DMS114 treated with DMSO at 0.1 percent for 48 hours (cell line): ENCODE data around the gene IDNK.

Experiments used
- DNase-seq: peaks from one replicate; lab custom pipeline; 2025; ENCODE audit not compliant: unreplicated experiment; lab: John Stamatoyannopoulos, UW

Gene IDNK

GRCh38 chr9:83633255-83633654 lies 10.3 kb downstream of the IDNK start:
- no peak for DNase-seq

DNA sequence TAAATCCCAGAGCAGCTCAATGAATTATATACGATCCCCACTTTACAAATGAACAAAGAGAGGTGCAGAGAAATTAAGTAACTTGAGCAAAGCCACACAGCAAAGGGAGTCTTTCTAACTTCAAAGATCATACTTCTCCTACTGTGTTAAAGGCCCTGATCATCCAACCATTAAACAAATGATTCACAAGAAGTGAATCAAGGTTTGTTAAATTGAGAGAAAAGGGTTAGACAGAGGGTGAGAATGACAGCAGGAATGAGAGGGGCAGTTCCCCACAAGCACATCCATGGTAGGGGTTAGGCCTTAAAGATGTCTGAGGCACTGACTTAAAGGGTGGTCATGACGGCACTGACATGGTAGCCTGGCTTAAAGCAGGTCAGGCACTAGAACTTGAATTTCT lies 10.7 kb downstream of the IDNK start:
- no peak for DNase-seq

DNA sequence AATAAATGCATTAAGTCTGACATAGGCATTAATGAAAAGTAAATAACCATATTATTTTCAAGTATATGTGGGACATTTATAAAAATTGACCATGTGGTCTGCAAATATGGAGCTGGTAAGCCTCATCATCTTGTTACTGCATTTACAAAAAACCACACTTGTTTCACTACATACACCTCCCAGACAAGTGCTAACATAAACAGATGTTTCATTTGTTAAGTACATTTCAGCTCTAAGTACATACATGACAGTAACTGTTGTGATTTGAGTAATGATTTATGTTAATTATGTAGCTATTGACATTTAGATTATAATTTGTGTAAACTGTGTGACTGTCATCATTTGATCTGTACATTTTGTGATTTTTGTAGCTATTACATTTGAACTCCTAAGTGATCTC lies 13.9 kb downstream of the IDNK start:
- DNase-seq: no peak

DNA sequence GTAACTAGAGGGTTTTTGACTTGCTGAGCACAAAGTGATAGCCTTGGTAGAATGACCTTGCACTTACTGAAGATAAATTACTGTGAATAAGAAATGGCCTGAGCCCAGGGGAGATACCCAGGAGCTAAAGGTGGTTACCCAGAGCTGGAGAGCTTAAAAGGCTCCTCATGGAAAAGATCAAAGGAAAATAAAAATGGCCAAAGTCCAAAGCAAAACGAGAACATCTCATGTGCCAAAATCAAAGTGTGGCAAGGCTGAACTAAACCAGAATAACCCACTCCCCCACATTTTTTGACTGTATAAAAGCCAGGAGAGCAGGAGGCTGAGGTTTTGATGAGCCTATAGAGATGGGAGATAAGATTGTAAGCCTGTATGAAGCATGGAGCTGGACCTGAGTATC lies 14.4 kb downstream of the IDNK start:
- DNase-seq: no peak

DNA sequence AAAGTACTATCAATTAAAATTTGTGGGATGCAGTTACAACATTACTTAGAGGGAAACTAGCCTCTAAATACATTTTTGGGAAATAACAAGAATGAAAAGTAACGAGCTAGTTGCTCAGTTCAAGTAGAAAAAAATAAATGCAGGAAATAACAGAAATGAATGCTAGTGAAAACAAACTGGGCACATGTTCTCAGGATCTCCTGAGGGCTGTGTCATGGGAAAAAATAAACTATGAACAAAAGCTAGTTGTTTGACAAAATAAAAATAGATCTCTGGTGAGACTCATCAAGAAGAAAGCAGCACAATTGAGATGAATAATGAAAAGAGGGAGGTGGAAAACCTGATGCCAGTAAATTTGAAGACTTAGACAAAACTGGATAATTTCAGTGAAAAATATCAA lies 16.3 kb downstream of the IDNK start:
- no peak for DNase-seq

GRCh38 chr9:83642793-83643192 lies 19.9 kb downstream of the IDNK start:
- no peak for DNase-seq

DNA sequence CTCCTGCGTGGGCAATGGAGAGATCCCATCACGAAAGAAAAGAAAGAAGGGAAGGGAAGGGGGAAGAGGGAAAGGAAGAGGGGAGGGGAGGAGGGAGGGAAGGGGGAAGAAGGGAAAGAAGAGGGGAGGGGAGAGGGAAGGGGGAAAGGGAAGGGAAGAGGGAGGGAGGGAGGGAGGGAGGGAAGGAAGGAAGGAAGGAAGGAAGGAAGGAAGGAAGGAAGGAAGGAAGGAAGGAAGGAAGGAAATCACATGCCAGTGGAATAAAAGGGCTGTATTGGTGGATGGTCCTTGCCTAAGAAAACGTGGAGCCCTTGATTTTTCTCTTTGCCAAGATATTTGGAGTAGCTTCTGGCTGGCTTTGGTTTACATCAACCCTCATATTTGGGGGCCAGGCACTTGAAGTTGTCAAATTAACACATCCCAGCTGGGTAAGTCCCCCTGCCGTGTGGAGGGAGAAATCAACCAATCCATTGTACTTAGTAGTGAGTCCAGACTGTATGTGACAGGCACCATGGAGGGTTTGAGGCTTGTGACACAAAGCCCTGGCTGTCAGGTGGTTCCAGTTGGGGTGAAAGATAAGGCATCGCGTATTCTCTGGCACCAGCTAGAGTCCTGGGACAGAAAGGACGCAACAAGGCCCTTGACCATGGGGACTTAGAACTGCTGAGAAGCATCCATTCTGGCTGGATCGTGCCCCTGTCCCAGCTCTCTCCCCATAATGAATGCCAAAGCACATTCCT lies 23.7 kb downstream of the IDNK start:
- no peak for DNase-seq

DNA sequence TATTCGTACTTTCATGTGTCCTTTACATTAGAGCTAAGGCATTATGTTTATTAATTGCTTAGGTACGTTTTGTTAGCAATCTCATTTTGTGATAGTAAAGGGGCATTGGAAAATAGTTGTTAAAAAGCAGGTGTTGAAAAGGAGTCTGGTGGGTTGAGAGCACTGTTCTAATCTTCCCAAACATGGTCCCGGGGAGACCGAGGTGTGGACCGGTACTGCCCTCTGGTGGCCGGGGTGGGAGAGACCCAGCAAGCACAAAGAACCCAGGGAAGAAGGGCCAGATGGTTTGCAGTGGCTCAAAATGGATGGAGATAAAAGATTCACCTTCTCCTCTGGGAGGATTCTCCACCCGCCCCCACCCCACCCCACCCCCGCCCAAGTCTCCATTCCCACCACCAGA lies 26.1 kb downstream of the IDNK start:
- DNase-seq: no peak

DNA sequence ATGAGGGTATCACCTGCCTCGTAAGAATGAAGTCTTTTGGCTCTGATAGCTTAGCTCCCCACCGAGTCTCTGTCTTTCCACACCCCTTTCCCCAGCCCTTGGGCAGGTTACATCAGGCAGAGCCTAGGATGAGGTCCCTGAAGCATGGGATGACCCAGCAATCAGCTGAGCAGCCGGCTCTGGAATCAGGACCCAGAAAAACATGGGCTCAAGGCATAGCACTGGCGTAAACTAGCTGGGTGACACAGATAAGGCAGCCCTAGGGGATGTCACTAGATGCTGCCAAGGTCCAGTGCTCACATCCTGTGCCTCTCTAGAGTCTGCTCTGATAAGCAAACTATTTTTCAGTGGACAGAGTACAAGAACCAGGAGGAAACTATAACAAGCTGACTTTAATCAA lies 26.6 kb downstream of the IDNK start:
- DNase-seq: no peak

DNA sequence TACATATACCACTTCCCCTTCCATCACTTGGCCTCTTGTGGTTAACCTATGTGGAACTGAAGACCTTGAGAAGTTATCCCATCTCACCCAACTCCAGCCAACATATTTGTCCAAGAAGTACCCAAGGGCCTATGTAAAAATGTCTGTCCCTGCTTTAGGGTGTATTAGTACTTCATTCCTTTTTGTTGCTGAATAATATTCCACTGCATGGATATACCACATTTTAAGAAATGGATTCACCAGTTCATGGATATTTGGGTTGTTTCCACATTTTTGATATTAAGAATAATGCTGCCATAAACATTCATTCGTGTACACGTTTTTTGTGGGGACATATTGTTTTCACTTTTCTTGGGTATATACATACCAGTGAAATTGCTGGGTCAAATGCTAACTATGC lies 28.6 kb downstream of the IDNK start:
- no peak for DNase-seq

DNA sequence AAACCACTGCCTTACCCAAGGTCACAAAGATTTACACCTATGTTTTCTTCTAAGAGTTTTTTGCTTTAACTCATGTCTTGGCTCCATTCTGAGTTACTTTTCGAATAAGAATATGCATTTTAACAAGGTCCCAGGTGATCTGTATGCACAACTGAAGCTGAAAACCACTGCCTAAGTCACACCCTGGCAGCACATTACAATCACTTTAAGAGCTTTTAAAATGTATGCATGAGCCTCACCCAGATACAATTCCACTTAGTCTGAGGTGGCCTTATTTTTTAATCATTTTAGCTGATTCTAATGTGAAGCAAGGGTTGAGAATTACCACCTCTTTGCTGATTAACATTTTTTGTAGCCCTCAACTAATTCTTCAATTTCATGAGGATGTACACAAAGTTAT lies 29.5 kb downstream of the IDNK start:
- no peak for DNase-seq

DNA sequence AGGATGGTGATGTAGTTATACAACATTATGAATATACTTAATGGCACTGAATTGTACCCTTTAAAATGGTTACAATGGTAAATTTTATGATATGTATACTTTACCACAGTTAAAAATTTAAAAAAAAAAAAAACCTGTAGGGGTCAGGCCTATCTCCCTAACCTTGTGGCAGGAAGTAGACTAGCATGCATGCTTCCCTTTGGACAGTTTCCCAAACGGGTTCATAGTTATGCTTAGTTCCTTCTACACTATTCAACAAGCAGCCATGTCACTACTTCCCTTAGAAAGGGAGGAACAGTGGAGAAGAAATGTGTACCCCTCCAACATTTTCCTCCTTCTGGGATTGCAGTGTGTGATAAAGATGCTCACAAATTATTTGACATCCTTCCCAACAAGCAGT lies 32.5 kb downstream of the IDNK start:
- no peak for DNase-seq

GRCh38 chr9:83656032-83656680 lies 33.2 kb downstream of the IDNK start:
- no peak for DNase-seq

DNA sequence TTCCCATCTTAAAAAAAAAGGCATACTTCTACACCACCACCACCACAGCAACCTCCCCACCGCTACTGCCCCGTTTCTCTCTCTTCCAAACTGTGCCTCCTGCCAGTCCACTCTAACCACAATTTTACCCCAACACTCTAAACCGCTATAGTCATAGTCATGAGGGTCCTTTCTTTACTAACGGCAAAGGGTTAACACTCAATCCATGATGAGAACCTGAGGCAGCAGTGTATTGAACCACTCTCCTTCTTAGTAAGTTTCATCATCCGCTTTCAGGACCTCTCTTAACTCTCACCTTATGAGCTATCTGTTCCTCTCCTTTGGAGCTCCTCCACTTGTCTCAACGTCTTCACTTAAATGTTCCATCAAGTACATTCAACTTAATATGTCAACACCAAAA lies 34.0 kb downstream of the IDNK start:
- DNase-seq: no peak

DNA sequence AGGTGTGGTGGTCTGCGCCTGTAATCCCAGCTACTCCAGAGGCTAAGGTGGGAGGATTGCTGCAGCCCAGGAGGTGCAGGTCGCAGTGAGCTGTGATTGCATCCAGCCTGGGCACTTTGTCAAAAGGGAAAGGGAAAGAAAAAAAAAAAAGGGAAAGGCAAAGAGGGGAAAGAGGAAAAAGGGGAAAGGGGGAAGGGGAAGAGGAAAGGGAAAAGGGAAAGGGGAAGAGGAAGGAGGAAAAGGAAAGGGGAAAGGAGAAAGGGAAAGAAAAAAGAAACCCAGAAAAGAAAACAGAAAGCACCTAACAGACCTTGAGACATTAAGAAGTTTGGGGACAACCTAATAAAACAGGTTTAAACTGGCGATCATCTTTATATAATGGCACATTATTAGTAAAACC lies 40.0 kb downstream of the IDNK start:
- DNase-seq: no peak

- DNase-seq: no peak
Measured at GRCh38 chr9:83665580-83666200, 42.7 kb downstream of the IDNK start.

DNA sequence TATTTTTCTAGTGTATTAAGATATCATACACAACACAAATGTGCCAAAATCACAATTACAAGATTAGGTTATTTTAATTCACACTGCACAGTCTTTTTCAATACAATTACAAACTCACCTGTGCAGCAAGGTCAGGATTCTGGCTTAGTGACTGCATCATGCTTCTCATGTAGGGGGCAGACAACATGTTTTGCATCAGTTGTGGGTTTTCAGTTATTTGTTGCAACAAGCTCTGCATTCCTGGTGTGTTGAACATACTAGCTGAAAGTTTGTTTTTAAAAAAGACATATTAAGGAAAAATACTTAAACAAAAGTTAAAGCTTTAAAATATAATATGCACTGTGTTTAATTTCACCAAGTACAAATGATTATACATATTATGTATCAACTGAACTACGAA lies 46.1 kb downstream of the IDNK start:
- no peak for DNase-seq

GRCh38 chr9:83670381-83670780 lies 47.4 kb downstream of the IDNK start:
- DNase-seq: no peak

GRCh38 chr9:83671451-83671850 lies 48.5 kb downstream of the IDNK start:
- DNase-seq: no peak

DNA sequence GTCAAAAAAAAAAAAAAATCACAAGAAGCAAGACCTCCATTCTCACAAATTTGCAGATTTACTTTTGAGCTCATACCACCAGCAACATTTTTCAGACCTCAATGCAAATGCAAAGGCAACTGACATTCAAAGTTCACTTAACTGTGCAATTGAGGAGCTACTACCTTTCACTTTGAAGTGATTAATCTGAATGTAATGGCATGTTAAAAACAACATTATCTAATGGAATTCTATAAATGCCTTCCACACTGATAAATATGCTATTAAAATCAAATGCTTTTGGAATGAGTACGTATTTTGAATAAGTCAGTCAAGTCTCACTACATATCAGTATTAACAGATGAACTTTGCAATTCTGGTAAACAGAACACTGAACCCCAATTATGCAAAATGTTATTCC lies 52.5 kb downstream of the IDNK start:
- no peak for DNase-seq

- no peak for DNase-seq
Measured at GRCh38 chr9:83677596-83677995, 54.7 kb downstream of the IDNK start.

GRCh38 chr9:83680233-83680632 lies 57.3 kb downstream of the IDNK start:
- no peak for DNase-seq

DNA sequence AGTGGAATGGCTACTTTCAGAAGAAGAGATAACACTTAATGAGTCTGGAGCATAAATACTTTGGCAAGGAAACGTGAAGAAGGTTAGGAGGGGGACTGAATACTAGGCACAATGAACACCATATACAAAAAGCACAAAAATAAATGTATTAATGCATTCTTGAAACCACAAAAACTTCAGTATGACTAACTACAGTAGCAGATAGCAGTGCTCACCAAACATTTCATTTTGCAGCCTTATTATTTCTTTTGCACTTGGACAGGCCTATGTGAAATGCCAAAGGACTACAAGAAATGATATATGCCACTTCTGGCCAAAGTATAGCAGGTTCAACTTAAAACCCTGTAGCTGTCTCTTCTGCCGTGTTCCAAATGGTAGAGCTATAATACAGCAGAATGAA lies 58.5 kb downstream of the IDNK start:
- no peak for DNase-seq
